ENCODE results near the gene ARHGAP23.
"Not testable (repeated sequence)": the region's sequence is repeated elsewhere in the genome, so short reads cannot be mapped to it uniquely, and the experiment has no call there.

The ARHGAP23 gene

DNA sequence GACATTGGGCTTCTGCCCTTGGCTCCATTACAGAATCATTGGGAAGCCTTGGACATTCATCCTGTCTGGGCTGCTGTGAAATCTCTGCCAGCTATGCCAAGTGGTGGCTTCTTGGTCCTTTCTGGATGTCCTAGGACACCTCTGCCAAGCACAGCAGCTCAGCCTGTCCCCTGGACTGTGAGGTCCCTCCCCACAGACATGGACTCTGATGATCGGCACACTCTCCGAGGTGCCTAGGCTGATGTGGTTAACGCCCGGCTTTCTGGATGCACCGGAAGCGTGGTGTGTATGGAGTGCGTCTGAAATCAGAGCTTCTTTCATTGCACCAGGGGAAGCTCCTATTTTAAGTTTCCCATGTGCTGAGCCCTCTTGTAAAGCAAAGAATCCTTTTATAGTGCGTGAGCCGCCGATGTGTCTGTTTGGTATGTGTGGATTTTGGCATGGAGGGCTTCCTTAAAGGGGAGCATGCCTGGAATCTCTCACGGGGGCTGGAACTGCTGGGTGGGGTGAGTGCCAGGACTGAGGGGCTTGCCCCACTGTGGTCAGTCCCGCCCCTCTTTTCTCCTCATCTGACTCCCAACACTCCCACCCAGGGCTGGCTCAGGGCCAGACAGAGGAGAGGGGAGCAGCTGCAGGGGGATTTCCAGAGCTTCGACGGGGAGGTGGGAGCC, 7.0 kb upstream of the ARHGAP23 start:
- no peak for DNase-seq (ENCODE audit: low spot score)

DNA sequence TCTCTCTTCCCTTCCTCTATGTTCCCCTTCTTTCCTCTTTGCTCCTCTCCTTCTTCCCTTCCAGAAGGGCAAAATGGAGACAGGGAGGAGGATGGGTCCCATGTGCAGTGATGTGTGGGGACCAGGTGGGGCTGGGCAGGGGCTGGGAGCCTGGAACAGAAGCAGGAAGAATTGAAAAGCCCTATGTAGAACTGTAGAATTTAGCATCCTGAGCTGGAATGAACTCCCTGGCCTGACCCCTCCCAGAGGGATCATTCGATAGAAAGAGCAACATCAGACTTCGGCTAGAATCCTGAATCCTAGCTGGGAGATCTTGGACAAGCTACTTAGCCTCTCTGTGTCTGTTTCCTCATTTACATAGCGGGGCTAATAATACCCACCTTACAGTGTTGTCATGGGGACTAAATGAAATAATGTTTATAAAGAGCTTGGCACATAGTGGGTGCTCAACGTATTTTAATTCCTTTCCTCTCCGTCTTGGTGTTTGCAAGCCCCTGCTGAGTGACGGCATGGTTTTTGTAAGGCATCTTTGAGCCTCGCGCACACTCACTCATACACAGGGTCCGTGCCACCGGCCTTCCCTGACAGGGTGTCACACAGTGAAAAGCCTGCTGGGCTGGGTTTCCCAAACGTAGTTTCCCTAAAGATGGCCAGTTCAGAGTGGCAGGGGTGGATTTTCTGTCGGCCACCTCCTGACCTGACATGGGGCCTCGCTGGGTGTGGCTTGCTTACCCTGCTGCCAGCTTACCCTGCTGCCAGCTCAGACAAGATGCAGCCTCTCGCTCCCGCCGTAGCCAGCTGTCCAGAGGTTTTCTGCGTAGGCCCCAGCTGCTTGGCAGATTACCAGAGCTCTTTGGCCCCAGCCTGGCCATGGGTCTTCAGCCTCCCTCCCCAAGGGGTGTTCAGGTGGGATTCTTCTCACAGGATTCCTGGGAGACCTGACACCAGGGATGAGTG, 6.1 kb upstream of the ARHGAP23 start:
- DNase-seq (ENCODE audit: low spot score): no peak

DNA sequence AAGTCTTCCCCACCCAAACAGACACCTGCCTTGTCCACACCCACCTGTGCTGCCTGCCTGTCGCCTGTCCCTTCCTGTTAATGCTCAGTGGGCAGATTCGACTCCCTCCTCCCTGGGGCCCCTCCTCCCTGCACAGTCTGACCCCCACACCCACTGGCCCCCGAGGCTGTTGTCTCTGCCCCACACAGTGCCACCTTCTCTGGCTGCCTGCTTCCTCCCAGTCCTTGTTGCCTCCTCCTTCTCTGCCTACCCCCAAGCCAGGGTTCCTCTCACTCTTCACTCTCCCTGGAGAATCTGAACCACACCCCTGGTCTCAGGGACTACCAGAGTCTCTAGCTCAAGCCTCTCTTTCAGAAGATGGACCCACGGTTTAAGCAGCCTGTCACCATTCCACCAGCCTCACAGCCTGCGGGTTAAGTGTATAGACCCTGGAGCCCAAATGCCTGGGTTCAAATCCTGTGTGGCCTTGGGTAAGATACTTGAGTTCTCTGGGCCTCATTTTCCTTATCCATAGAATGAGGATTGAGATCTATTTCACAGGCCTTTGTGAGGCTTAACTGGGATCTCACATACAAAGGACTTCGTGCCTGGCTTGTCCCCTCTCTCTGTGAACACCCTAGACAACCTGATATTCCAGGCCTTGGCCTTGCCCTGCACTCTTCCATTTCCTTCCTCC, 3.8 kb upstream of the ARHGAP23 start:
- no peak for DNase-seq (ENCODE audit: low spot score)

DNA sequence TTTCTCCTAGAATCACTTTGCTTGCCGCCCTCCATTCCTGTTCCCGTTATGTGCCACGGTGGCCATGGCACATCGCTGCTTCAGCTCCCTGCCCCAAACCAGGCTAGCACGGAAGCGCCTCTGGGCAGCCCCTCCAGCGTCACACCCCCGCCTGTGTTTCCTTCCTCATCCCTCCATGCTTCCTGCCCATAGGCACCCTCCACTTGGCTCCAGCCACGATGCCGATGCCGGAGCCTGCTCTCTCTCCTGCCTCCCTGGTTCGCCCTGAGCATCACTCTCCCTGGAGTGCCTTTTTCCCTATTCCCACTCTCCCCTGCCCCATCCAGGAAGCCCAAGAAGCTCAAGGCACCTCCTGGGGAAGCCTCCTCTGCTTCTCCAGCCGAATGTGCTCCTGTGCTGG, 3.2 kb upstream of the ARHGAP23 start:
- DNase-seq (ENCODE audit: low spot score): no peak

DNA sequence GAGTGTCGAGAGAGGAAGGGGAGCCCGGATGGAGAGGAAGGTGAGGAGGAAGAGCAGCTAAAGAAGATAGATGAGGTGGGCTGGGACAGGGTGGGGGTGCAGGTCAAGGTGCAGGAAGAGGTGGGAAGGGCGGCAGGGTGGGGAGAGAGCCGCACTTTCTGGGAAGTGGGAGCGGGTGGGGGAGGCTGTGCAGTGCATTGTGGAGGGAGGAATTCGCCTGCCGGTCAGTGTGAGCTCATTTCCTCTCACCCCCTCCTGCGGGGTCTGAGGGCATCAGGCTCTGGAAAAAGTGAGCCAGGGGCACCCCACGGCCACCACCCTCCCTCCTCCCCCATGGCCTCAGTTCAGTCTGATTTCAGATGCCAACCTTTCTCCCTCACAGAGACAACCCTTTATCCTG, 2.5 kb upstream of the ARHGAP23 start:
- DNase-seq (ENCODE audit: low spot score): no peak

DNA sequence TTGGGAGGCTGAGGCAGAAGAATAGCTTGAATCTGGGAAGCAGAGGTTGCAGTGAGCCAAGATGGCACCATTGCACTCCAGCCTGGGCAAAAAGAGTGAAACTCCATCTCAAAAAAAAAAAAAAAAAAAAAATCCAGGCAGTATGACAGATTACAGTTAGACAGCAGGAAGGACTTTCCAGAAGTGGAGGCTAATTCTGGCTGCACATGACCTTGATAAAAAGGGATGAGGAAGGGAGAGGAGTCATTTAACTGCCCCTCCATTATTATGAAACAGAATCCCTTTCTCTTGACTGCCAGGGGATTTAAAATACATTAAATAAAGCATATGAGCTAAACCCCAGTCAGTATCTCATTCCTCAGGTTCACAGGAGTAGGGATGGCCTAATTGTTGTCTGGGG, 1.8 kb upstream of the ARHGAP23 start:
- no peak for DNase-seq (ENCODE audit: low spot score)

DNA sequence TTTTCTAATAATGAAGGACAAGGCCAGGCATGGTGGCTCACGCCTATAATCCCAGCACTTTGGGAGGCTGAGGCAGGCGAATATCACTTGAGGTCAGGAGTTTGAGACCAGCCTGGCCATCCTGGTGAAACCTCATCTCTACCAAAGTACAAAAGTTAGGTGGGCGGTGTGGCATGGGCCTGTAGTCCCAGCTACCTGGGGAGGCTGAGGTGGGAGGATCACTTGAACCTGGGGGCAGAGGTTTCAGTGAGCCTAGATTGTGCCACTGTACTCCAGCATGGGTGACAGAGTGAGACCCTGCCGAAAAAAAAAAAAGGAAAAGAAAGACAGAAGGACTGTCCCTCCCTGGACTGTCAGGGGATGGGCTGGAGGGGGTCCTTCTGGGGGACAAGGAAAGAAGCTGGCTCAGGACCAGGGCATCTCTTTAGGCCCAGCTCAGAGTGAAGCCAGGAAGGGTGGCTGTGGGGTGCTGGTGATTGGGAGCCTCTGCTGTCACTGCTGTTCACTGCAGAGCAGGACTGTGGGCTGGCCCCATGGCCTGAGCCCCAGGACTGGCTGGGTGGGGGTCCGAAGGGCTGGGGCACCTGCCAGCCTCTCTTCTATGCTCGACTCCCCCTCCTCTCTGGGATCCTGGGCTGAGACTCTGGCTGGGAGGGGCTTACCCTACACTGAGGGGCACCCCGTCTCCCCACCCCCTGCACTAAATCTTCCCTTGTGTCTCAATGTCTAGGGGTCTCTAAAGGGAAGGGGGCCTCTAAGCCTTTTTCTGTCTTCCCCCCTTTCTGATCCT, 909 bp upstream of the ARHGAP23 start:
- no peak for DNase-seq (ENCODE audit: low spot score)

DNA sequence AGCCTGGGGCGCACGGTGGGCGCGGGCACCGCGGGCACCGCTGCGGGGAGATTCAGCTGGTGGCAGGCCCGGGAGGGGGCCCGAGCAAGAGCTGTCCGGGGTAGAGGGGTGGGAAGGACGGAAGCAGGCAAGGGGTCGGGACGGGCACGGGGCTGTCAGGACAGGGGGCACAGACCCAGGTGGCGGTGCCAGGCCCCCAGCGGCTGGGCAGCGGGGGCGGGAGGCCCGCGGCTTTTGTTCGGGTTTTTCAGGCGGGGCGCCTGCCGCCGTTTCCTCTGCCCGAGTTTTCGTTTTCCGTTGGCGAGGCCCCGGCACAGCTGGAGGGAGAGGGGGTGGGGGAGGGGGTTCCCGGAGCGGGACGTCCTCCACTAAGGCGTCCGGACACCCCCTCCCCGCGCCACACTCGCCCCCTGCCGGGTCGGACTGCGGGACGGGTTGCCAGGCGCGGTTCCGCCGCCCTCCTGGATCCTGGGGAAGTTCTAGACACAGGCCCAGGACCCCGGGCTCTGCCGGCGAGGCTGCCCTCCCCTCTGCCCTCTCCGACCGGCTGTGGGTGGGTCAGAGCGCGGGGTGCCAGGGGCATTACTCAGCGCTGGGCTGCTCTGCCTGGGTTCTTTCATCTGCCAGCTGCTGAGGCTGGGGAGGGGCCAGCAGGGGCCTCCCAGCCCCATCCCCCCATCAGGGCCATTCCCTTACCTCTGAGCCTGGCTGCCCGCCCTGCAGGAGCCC, 543 bp downstream of the ARHGAP23 start:
- no peak for DNase-seq (ENCODE audit: low spot score)

DNA sequence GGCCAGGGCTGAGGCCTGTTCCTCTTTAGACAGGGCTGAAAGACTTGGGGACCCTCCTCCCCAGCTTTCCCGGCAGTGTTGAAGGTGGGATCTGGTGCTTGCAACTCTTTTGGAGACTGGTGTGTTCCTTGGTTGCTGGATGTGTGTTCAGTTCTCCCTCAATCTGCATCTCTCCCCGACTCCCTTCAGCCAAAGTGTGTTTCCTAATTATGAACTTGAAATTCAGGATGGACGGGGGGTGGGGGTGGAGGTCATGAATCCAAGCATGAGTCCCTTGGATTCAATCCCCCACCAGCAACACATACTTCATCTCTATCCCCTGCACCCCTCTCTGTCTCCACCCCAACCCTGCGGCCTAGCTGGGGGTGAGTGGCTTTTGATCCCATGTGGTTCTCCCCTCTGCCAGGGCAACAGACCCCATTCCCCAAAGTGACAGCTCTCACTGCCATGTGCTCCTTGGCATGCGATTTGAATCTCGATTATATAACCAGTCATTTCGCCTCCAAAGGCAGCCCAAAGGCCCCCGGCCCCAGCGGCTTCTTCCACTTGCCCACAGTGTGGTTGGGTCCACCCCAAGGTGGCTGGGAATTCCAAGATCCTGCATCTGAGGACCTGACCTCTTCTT, 1.3 kb downstream of the ARHGAP23 start:
- DNase-seq (ENCODE audit: low spot score): no peak

DNA sequence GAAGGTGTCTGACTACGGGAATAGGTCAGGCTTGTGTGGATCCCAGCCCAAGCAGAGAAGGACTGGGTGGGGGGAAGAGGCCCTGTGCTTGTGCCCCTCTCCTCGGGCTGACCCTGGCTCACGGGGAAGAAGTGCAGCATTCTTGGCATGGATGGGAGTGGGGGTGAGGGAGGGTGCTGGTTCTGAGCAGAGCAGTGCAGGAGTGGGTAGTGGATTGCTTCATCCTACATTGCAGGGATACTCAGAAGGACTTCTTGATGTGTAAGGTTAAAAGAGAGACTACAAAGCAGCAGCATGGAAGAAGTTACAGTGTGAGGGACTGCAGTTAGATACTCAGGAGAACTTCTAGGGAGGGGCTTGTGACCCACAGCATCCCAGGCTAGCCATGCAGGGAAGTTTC, 2.1 kb downstream of the ARHGAP23 start:
- no peak for DNase-seq (ENCODE audit: low spot score)

DNA sequence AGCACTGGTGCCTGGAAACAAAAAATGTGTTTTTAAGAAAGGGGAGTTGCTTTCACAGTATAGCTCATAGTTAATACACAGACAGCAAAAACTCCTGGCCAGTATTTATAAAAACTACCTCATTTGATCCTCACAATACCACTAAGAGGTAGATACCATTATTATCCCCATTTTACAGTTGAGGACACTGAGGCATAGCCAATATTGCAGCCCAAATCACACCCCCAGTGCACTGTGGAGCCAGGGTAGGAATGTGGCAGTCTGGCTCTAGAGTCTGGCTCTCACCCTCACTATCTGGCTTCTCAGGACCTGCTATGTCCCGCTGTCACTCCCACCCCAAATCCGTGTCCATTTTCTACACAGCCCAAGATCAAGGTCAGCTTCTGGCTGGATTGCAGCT, 2.6 kb downstream of the ARHGAP23 start:
- DNase-seq (ENCODE audit: low spot score): no peak

DNA sequence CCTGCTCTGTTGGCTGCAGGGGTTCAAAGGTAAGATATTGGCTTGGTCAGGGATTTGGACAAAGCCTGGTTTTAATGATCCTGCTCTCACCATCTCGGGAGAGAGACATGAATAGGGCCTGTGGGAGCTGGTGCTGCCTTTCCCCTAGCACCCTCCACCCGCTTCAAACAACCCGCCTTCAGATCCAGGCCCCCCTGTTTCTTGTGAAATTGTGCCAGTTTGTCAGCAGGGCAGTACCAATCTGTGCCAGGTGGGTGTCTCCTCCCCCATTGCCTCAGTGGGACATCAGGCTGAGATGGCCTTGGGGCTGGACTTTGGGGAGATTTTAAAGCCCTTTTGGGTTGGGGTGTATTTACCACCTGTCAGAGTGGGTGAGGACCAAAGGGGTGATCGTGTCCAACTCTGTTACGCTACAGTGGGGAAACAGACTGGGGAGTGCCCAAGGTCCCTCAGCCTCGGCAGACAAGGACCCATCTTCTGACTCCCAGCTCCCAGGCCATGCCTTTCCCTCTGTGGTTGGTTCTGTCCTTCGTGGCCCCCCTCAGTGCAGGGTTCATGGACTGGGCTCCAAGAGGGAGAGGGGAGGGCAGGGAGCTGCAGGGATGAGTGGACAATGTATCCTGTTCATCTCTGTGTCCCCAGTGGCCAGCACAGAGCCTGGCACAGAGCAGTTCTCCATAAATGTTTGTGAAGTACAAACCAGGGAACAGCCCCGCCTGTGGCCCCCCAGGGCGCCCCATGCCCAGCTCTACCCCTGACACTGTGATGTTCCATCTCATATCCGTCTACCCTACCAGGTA, 3.3 kb downstream of the ARHGAP23 start:
- DNase-seq (ENCODE audit: low spot score): no peak

DNA sequence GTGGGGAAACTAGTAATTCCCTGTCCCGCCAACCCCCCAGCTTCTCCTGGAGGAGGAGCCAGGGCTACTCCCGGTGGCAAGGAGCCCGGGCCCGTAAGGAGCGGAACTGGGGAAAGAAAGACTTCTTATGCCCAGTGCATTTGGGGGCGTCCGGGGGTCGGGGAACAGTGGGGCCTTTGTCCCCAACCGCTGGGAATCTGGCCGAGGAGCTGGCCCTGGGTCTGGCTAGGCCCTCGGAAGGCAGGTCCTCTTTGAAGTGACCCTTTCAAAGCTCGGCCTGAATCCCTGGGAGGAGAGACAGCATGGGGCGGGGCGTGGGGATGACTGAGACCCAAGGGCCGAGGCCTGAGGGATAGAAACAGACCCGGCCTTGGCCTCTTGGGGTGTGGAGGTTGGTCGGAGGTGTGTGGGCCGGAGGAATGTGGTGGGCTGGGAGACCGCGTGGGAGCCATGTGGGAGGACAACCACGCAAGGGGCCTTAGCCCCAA, 6.0 kb downstream of the ARHGAP23 start:
- no peak for DNase-seq (ENCODE audit: low spot score)

DNA sequence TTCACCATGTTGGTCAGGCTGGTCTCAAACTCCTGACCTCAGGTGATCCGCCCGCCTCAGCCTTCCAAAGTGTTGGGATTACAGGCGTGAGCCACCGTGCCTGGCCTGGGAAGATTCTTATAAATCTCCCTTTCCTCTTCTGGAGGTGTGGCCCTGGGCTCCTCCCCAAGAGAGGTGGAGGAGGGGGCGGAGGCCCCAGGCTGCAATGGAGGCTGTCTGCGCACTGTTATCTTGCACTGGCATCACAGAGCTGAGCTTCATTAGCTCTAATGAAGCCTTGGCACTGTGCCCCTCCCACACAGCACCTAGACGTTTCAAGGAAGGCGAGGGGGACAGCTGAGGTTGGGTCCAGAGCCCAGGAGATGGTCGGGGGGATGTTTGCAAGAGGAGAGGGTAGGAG, 7.5 kb downstream of the ARHGAP23 start:
- DNase-seq (ENCODE audit: low spot score): no peak

DNA sequence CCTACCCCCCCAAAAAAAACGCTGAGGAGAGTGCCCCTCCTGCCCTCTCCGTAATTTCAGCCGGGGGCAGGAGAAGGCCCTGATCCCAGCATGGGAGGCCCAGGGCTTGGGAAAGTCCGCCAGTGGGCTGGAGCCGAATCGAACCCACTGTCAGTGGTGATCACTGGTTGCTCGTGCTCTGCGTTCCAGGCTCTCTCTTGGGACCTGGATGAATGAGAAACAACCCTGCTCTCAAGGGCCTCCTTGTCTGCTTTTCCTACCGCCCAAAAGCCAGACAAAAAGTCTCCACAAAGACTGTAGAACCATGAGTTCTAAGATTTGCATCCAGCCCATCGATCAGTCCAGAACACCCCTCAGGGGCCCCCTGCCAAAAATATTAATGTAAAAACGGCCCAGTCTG, 8.1 kb downstream of the ARHGAP23 start:
- DNase-seq (ENCODE audit: low spot score): no peak

DNA sequence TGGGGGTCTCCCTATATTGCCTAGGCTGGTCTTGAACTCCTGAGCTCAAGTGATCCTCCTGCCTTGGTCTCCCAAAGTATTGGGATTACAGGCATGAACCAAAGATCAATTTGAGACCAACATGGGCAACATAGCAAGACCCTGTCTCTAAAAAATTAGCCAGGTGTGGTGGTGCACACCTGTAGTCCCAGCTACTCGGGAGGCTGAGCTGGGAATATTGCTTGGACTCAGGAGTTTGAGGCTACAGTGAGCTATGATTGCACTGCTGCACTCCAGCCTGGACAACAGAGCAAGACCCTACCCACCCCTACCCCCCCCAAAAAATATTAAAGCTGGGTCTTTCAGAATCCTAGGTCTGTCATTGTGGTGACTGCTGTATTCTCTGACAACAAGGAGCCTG, 9.0 kb downstream of the ARHGAP23 start:
- not testable (repeated sequence) for DNase-seq (ENCODE audit: low spot score)

DNA sequence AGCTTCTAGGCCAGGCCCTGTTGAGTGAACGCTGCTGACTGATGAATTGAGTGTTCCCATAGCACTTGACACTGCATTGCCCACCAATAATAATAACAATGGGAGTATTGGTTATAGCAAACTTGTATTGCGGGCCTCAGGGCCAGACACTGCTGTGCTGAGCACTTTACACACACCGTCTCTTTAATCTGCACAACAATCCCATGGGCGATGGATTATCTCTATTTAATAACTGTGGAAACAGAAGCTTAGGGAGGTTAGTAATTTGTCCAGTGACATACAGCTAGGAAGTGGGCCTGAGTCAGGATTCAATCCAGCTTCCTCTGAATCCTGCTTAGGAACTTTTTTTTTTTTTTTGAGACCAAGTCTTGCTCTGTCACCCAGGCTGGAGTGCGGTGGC, 11.2 kb downstream of the ARHGAP23 start:
- DNase-seq (ENCODE audit: low spot score): no peak

DNA sequence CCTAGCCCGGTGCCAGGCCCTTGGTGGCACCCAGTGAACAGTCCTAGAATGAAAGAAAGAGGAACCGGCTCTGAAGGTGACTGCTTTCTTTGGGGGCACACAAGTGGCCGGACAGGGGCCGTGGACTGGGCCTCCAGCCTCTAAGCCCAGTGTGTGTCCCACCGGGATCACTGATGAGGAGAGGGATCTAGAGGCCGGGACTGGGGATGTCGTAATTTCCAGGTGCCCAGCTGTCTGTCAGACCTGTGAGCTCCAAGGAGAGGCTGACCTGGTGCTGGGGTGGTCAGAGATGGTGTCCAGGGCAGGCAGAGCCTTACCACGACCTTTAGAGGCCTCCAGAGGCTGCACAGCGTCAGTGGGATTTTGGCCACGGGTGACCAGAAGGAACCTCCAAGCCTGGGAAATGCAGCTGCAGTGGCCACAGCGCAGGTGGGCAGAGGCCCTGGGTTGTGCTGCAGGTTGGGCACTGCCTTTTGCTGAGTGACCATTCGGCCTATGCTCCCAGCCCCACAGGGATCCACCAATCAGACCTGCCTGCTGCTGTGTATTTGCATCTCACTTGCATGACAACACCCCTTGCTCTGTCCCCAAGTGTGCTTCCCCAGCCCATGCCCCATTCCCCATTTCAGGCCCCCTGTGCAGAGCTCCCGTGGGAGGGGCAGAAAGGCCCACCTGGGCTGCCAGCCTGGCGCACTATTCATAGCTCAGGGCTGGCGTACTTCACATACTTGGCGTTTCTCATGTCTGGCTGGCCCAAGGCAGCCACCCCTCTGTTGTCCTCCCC, 12.5 kb downstream of the ARHGAP23 start:
- DNase-seq (ENCODE audit: low spot score): no peak

DNA sequence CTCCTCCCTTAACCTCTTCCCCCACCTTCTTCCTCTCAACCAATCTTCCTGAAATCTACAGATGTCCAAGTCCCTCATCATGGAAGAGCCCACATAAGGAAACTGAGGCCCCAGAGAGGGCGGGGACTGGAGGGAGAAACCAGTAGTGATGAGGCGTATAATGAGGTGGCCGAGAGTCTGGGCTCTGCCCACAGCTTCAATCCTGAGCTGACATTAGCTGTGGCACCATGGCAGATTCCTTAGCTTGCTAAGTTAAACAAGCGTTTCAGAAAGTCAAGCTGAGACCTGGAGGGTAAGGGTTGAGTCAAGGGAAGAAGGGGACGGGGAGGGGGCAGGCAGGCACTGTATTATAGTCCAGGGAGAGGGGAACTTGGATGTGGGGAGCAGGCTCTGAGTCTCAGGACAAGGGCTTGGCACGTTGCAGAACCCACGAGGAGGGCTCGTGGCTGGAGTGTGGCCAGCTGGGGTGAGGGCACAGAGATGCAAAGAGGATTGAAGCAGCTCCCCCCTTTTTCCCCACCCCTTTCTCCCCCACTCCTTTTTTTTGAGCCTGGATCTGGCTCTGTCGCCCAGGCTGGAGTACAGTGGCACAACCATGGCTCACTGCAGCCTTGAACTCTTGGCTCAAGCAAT, 13.3 kb downstream of the ARHGAP23 start:
- no peak for DNase-seq (ENCODE audit: low spot score)
